ENCODE data around the gene PGM2. TPM values are rescaled to one million over a fixed set of nuclear protein-coding genes. Genes with fewer than 3 reads are reported as not detected.
"Not testable (repeated sequence)": the region's sequence is repeated elsewhere in the genome, so short reads cannot be mapped to it uniquely, and the experiment has no call there.

PGM2 gene
- total RNA-seq = 32.1 and 49.3 TPM in 2 replicates

DNA sequence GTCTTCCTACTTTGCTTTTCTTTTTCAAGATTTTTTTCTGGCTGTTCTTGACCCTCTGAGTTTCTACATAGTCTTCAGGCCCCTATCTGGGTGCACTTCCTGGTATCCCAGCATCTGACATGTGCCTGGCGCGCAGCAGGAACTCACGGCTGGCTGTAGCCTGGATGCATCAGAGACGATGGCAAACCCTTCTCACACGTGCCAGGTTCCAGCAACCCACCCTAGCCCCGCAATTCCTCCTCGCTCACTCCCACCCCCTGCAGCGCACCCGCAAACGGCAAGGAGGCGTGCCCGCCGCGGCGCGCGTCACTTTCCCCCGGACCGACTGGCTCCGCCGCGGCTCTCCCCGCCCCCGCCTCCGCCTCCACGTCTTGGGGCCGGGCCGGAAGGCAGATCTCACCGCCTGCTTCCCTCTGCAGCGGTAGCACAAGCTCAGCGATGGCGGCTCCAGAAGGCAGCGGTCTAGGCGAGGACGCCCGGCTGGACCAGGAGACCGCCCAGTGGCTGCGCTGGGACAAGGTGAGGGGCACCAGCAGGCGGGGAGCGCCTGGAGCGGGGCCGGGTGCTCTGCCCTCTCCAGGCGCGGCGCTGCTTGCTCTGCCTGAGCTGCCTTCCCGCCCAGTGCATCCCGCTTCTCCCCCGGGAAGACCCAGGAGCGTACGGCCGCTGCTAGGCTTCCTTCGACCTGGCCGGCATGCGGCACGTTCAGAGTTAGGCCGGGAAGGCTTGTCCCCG lies at the start of gene PGM2:
Gene PGM2 (plus strand): TSS at position 392 of the 735 bp plus-strand sequence. CDS start 47 bp downstream, at position 439.
- DNase-seq (ENCODE audit: extremely low read depth, low read depth, low spot score) = no peak

GRCh38 chr4:37779896-37780295 lies 46.6 kb upstream of the PGM2 start:
- DNase-seq (ENCODE audit: extremely low read depth, low read depth, low spot score) = no peak

- DNase-seq (ENCODE audit: extremely low read depth, low read depth, low spot score) = no peak
Observed at GRCh38 chr4:37780444-37781130, 45.9 kb upstream of the PGM2 start.

DNA sequence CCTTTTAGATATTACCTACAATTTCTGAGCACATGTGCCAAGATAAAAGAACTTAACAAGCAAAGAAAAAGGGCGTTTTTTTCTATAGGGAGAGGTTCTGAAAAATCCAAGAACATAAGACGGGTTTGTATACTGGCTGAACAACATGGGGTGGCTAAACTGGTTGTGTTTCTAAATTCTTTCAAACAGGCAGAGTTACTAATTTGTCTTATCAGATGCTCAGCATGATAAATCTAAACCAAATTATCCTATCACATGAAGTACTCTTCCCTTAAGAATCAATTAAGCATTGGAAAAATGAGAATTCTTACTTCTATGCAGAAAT lies 45.4 kb upstream of the PGM2 start:
- DNase-seq (ENCODE audit: extremely low read depth, low read depth, low spot score) = no peak

DNA sequence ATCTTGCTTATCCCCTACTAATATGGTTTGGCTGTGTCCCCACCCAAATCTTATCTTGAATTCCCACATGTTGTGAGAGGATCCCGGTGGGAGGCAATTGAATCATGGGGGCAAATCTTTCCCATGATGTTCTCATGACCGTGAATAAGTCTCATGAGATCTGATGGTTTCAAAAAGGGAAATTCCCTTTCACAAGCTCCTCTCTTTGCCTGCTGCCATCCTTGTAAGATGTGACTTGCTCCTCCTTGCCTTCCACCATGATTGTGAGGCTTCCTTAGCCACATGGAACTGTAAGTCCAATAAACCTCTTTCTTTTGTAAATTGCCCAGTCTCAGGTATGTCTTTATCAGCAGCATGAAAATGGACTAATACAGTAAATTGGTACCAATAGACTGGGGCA lies 40.2 kb upstream of the PGM2 start:
- not testable (repeated sequence) for DNase-seq (ENCODE audit: extremely low read depth, low read depth, low spot score)

DNA sequence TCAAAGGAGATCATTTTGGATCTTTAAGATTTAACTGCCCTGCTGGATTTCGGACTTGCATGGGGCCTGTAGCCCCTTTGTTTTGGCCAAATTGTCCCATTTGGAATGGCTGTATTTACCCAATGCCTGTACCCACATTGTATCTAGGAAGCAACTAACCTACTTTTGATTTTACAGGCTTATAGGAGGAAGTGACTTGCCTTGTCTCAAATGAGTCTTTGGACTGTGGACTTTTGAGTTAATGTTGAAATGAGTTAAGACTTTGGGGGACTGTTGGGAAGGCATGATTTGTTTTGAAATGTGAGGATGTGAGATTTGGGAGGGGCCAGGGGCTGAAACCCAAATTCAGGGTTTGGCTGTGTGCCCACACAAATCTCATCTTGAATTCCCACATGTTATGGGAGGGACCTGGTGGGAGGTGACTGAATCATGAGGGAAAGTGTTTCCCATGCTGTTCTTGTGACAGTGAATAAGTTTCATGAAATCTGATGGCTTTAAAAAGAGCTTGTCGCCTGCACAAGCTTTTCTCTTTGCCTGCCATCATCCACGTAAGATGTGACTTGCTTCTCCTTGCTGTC lies 38.5 kb upstream of the PGM2 start:
- not testable (repeated sequence) for DNase-seq (ENCODE audit: extremely low read depth, low read depth, low spot score)

DNA sequence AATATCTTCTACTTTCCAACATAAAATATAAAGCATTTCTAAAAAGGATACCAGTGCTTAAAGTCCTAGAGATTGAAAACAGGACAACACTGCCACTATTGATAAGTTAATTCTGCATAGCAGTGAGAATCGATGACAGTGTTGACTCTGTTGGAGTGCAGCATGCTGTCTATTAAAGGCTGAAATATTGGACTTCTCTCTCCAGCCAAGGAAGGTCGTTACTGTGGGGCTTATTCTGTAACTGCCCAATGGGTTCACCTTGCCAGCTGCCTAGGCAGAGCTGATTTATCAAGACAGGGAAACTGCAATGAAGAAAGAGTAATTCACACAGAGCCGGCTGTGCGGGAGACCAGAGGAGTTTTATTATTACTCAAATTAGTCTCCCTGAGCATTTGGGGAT lies 37.7 kb upstream of the PGM2 start:
- no peak for DNase-seq (ENCODE audit: extremely low read depth, low read depth, low spot score)

GRCh38 chr4:37792241-37792640 lies 34.2 kb upstream of the PGM2 start:
- DNase-seq (ENCODE audit: extremely low read depth, low read depth, low spot score) = no peak

- no peak for DNase-seq (ENCODE audit: extremely low read depth, low read depth, low spot score)
Observed at GRCh38 chr4:37793562-37793961, 32.9 kb upstream of the PGM2 start.

DNA sequence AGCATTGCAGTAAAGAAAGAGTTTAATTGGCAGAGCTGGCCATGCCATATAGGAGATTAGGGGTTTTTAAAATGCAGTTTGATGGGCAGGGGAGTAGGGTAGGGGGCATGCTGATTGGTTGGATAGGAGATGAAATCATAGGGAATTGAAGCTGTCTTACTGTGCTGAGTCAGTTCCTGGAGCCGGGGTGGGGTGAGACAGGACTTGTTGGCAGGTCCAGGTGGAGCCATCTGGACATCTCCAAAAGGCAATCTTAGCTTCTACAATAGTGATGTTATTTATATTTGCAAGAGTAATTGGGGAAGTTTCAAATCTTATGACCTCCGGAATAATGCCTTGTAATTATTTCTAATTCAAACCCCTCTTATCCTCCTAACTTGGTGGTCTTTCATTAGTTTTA lies 32.4 kb upstream of the PGM2 start:
- no peak for DNase-seq (ENCODE audit: extremely low read depth, low read depth, low spot score)

DNA sequence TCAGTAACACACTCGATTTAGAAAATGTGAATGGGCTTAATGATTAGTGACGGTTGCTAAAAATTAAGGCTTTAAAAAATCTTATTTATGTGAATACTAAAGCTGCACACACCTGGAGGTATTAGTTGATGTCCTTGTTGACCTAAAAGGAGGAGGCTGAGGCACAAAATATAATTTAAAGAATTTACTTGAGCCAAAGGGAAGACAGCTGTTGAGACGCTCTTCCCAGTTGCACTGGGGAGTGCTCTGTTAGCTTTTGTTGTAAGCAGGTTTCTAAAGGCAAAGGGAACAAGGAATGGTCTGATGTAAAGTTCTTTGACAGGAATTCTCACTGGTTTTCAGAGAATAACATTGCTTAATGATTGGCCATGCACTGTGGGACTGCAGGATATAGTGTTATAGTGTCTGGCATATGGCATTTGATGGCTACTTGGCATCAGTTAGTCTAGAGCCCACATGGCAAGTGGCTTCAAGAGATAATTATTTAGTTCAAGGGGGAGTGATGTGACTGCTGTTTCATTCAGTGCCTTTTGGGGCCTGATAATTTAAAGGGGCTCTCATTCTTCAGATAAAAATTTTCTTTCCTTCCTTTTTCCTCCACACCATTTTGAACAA lies 30.8 kb upstream of the PGM2 start:
- no peak for DNase-seq (ENCODE audit: extremely low read depth, low read depth, low spot score)

DNA sequence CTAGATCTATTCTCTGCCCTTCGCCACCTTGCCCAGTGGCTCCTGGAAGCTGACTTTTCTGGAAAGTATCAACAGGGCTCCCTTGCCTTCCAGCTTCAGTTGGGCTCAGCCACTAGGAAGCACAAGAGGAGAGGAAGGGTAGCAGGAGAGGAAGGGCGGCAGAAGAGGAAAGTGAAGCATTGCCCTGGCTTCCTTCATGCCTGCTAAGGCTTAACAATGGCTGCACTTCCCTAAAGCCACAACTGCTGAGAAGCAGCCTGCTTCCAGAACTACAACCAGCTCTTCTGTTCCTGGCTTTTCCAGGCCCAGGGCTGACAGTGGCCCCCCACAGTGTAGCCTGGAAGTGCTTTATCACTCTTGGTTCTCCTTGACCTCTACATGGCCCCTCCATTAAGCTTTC lies 29.1 kb upstream of the PGM2 start:
- no peak for DNase-seq (ENCODE audit: extremely low read depth, low read depth, low spot score)

- no peak for DNase-seq (ENCODE audit: extremely low read depth, low read depth, low spot score)
Observed at GRCh38 chr4:37797923-37798322, 28.6 kb upstream of the PGM2 start.

DNA sequence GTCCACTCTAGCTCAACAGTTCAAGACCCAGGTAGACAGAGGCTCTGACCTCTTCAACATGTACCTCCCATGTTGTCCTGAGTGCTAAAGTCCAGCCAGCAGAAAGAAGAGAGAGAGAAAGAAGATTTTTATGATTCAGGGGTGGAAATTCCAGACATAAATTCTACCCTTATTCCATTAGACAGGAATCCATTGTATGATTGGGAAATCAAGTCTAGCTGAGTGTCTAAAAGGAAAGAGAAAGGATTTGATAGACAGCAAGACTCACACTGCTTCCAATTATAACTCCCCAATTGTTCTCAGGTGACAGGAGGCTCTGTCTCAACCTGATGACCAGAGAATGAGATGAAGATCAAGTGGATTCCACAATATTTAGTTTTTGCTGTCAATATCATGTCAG lies 27.9 kb upstream of the PGM2 start:
- no peak for DNase-seq (ENCODE audit: extremely low read depth, low read depth, low spot score)

- no peak for DNase-seq (ENCODE audit: extremely low read depth, low read depth, low spot score)
Observed at GRCh38 chr4:37799941-37800554, 26.4 kb upstream of the PGM2 start.

DNA sequence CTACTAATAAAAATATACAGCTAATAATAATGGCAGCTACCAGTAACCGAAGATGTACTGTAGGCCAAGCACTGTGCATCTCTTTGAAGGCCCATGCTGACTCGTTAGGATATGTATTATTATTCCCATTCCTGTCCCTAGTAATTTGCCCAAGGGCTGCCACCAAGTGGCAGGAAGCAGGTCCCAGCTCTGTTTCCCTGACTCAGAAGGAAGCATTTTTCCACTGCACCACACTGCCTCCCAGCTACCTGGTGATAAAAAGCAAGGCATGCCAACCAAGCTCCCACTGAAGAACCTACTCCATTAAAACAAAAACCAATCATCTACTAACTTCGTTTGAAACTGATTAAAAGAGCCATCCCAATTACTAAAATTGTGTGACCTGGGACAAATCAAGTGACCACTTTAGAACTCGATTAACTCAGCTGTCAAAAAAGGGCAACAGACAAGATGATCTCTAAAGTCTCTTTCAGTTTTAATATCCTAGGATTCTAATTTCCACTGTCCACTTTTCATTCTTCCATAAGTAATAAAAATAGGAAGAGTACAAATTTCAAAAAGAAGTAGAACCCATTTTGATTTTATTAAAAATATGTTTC lies 24.3 kb upstream of the PGM2 start:
- no peak for DNase-seq (ENCODE audit: extremely low read depth, low read depth, low spot score)

GRCh38 chr4:37803348-37803973 lies 23.0 kb upstream of the PGM2 start:
- no peak for DNase-seq (ENCODE audit: extremely low read depth, low read depth, low spot score)

- DNase-seq (ENCODE audit: extremely low read depth, low read depth, low spot score) = no peak
Observed at GRCh38 chr4:37805091-37805490, 21.4 kb upstream of the PGM2 start.

DNA sequence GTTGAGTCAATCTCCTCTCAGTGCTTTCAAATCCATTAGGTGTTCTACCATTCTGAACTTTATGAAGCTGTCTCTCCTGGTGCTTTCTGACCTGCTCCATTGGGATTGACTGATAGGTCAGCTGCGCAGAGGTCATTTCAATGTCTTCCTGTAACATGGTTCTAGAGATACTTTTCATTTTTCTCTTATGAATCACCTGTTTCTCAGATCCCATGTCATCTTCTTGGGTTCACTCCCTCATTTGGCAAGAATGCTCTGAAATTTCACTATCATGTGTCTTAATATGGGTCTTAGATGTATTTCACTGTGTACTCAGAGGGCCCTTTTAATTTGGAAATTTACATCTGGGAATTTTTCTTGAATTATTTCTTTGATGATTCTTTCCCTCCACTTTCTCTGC lies 13.8 kb upstream of the PGM2 start:
- DNase-seq (ENCODE audit: extremely low read depth, low read depth, low spot score) = no peak

DNA sequence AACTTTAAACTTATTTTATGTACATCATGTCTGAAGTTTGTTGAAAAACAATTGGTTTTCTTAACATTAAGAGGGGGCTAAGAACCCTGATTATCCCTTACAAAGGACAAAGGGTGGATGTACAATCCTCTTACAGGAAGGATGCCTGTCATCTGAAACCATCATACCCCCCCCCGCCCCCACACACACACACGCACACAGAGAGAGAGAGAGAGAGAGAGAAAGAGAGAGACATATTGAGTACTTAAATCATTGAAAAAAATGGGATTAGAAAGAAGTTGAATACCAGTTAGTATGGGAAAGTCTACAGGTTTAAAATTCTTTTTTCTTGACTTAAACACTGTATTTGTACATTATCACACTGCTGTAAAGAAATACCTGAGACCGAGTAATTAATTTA lies 10.9 kb upstream of the PGM2 start:
- no peak for DNase-seq (ENCODE audit: extremely low read depth, low read depth, low spot score)

- no peak for DNase-seq (ENCODE audit: extremely low read depth, low read depth, low spot score)
Observed at GRCh38 chr4:37816006-37816405, 10.5 kb upstream of the PGM2 start.
